Measurements from ENCODE around the gene CSNK1G1.

DNA sequence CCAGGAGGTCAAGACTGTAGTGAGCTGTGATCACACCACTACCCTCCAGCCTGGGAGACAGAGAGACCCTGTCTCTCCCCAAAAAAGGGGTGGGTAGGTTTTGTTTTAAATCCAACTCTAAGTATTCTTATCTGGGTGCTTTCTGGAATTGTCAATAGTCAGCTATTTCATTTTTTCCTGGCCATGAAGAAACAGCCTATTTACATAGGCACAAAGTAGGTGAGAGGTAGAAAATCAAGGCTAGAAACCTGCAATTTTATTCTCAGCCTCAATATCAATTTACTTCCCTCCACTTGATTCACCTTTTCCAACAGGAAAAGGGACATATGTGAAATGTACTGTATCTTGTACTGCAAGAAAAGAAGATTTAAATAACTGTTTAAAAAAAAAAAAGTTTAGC lies 45.9 kb downstream of the CSNK1G1 start:
- TF ChIP-seq, protein P1, sequence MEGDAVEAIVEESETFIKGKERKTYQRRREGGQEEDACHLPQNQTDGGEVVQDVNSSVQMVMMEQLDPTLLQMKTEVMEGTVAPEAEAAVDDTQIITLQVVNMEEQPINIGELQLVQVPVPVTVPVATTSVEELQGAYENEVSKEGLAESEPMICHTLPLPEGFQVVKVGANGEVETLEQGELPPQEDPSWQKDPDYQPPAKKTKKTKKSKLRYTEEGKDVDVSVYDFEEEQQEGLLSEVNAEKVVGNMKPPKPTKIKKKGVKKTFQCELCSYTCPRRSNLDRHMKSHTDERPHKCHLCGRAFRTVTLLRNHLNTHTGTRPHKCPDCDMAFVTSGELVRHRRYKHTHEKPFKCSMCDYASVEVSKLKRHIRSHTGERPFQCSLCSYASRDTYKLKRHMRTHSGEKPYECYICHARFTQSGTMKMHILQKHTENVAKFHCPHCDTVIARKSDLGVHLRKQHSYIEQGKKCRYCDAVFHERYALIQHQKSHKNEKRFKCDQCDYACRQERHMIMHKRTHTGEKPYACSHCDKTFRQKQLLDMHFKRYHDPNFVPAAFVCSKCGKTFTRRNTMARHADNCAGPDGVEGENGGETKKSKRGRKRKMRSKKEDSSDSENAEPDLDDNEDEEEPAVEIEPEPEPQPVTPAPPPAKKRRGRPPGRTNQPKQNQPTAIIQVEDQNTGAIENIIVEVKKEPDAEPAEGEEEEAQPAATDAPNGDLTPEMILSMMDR (conservative IDR thresholded peaks at IDR 0.05; ENCODE audit: low read depth, low read length), result no peak
- TF ChIP-seq POLR2A (IDR thresholded peaks at IDR 0.05; ENCODE audit: low read depth, low read length) (no peak), MAFK (IDR thresholded peaks at IDR 0.05; ENCODE audit: low read depth, low read length) (no peak), RCOR1 (IDR thresholded peaks at IDR 0.05; ENCODE audit: insufficient replicate concordance, low read length) (no peak), ELK1 (IDR thresholded peaks at IDR 0.05; ENCODE audit: borderline replicate concordance, low read depth, low read length) (no peak), CEBPB (IDR thresholded peaks at IDR 0.05; ENCODE audit: low read depth, low read length) (no peak), MAZ (IDR thresholded peaks at IDR 0.05; ENCODE audit: borderline replicate concordance, low read depth, low read length) (no peak), BHLHE40 (IDR thresholded peaks at IDR 0.05; ENCODE audit: low read depth, low read length) (no peak), FOS (IDR thresholded peaks at IDR 0.05; ENCODE audit: low read depth, low read length) (no peak), SMC3 (IDR thresholded peaks at IDR 0.05; ENCODE audit: low read depth, low read length) (no peak), MXI1 (IDR thresholded peaks at IDR 0.05; ENCODE audit: borderline replicate concordance, low read depth, low read length) (no peak), NFE2L2 (IDR thresholded peaks at IDR 0.05; ENCODE audit: low read depth, low read length) (no peak), RFX5 (IDR thresholded peaks at IDR 0.05; ENCODE audit: low read depth, low read length) (no peak), RAD21 (IDR thresholded peaks at IDR 0.05; ENCODE audit: low read length) (no peak)
